GM19452 (cell line): ENCODE data around the gene EIF4A3.
A peak's percentile ranks its signal among the peaks of the same experiment; 100 is the strongest.
"Not testable (repeated sequence)": the region's sequence is repeated elsewhere in the genome, so short reads cannot be mapped to it uniquely, and the experiment has no call there.

Experiments
- ATAC-seq: cut with Tn5 transposase; IDR thresholded peaks from one replicate; pipeline ENCODE4 v1.9.1; 2021; ENCODE audit not compliant: unreplicated experiment

Gene EIF4A3

GRCh38 chr17:80173126-80173525 lies 26.2 kb upstream of the EIF4A3 start:
- ATAC-seq: no peak

- no peak for ATAC-seq
Measured at GRCh38 chr17:80171681-80172080, 24.8 kb upstream of the EIF4A3 start.

GRCh38 chr17:80169784-80170500 lies 23.0 kb upstream of the EIF4A3 start, which contains the start of gene CARD14:
CARD14 (plus strand) TSS chr17:80170030; CDS start chr17:80181439, 11,409 bp downstream.
- no peak for ATAC-seq

DNA sequence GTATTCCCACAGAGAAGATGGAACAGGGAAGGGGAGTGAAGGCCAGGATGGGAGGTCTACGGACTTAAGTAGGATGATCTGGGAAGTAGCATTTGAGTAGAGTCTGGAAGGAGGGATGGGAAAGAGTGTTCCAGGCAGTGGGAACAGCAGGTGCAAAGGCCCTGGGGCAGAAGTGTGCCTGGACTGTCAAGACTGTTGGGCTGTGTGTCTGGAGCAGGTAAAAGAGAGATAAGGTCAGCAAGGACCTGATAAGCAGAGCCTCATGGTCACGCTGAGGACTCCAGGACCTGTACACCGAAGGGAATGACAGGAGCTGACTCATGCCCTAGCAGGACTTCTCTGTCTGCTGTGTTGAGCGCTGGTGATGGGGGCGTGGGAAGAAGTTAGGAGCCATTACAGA lies 22.2 kb upstream of the EIF4A3 start:
- ATAC-seq: no peak

DNA sequence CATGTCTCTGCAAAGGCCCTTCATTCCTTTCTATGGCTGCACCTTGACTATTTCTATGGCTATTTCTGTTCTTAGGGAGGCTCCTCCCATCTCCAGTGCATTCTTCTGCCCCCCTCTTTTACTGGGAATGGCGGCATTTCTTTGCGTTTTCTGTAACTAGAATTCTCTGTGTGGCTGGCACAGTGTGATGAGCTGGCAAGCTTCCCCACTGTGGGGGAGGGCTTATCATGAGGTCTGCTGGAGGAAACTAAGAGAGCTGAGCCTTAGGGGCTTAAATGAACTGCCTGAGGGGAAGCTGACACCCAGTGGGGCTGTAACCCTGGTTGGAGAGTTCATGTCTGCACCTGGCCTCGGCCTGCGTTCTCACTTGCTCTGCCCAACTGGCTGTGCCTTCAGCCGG lies 21.4 kb upstream of the EIF4A3 start:
- ATAC-seq: no peak

DNA sequence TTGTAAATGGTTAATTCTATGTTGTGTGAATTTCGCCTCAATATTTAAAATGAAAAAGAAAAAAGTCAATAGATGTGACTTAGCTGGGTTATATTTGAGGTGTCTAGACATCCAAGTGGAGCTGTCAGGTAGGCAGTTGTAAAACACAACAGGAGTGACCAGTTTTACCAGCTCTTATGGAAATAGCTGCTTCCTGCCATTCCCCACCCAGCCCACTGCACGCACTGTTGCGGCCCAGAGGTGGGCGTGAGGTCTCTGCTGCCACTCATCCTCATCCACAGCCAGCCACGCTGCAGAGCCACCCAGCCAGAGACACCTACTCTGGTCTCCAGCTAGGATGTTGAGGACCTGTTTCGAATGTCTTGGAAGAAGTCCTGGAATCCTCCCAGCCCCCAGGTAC lies 19.5 kb upstream of the EIF4A3 start:
- no peak for ATAC-seq

GRCh38 chr17:80164185-80164584 lies 17.3 kb upstream of the EIF4A3 start:
- no peak for ATAC-seq

GRCh38 chr17:80163336-80163735 lies 16.4 kb upstream of the EIF4A3 start:
- ATAC-seq: no peak

- no peak for ATAC-seq
Measured at GRCh38 chr17:80160536-80160935, 13.6 kb upstream of the EIF4A3 start.

GRCh38 chr17:80158846-80159245 lies 11.9 kb upstream of the EIF4A3 start:
- ATAC-seq: no peak

DNA sequence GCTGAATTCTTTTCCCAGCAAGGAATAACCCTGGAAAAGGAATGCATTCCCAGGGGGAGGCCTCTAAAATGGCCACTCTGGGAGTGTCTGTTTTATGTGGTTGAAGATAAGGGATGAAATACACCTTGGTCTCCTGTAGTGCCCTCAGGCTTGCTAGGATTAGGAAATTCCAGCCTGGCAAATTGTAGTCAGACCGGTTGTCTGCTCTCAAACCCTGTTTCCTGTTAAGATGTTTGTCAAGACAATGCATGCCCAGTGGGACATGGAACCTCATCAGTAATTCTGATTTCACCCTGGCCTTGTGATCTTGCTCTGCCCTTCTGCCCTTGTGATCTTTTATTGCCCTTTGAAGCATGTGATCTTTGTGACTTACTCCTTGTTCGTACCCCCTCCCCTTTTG lies 8.7 kb upstream of the EIF4A3 start:
- ATAC-seq: not testable (repeated sequence)

GRCh38 chr17:80154166-80154565 lies 7.2 kb upstream of the EIF4A3 start:
- ATAC-seq: no peak

GRCh38 chr17:80153004-80153403 lies 6.1 kb upstream of the EIF4A3 start:
- ATAC-seq: no peak

GRCh38 chr17:80152081-80152702 lies 5.3 kb upstream of the EIF4A3 start:
- ATAC-seq: no peak

DNA sequence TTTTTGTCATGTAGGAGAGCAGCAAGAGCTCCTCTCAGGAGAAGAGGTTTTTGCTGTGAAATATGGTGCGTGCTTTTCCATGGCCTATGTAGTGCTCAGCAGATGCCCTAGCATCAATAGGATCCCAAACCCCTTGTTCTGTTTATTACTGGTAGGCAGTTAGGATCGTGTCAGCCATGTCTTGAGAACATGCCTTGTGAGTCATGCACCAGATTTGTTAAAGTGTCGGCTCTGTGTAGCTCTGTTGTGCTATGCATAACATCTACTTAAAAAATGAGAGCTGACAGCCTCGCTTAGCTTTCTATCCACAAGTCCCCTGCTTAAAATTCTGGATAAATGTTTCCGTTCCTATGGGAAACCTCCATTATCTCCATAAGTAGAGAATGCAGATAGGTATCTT lies 4.4 kb upstream of the EIF4A3 start:
- ATAC-seq: no peak

DNA sequence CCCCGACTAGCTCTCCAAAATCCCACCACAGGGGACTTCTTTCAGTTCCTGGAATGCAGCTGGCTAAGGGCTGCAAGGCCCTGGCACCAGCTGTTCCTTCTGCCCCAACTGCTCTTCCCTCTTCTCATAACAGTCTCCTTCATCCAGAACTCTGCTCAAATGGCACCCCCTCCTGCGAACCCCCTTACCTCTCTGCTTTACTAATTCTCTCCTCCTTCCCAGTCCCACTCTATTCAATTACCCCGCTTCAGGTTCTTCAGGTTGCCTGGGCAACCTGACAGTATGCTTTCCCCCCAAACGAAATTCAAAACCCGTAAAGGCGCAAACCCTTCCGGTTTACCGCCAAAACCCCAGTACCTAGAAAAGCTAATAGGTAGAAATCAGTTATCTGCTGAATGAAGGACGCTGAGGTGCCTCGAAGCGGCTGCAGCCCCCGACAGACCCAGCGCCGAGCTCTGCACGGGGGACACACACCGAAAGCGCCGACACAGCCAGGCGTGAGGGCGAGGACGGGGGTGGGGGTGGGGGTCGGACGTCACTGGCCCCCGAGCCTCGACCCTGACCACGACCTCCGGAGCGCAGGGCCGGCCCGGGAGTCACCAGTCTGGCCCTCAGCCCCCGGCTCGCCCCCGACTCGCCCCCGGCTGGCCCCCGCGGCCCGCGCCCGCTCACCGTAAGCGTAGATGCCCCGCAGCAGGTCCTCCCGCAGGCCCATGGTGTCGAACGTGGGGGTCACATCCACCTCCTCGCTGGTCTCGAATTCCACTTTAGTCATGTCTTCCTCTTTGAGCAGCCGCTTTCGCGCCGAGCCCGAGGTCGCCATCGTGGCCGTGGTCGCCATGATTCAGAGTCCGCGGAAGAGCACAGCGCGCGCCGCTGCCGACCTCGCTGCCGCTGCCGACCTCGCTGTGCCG lies 550 bp downstream of the EIF4A3 start:
- peak; percentile 10 for ATAC-seq

GRCh38 chr17:80145076-80146075 lies 1.6 kb downstream of the EIF4A3 start:
- no peak for ATAC-seq

DNA sequence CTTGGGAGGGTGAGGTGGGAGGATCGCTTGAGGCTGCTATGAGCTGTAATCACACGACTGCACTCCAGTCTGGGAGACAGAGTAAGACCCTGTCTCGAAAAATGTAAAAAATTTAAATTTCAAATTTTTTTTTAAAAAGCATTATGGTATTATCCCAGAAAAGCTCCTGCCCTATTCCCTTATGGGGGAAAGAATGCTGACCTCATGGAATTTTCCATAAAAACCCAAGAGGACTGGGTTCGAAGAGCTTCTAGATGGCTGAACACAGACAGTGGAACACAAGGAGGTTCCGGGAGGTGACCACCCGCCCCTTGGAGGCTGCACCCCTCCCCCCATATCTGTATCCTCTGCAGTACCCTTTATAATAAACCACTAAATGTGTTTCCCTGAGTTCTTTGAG lies 4.0 kb downstream of the EIF4A3 start:
- no peak for ATAC-seq

GRCh38 chr17:80141463-80142165 lies 5.3 kb downstream of the EIF4A3 start:
- no peak for ATAC-seq
